ENCODE data around the gene CNTN1.
"Not testable (repeated sequence)": the region's sequence is repeated elsewhere in the genome, so short reads cannot be mapped to it uniquely, and the experiment has no call there.

CNTN1 gene

GRCh38 chr12:41067941-41068645, 375.9 kb downstream of the CNTN1 start:
- Histone ChIP-seq H3K9ac (ENCODE audit: low read depth in 1 of 2, low read length in 2 of 2) (no peak overlapping the region), H3K36me3 (ENCODE audit: control insufficient read depth in 2 of 2, insufficient read depth in 2 of 2, low read length in 2 of 2) (no peaks in the 10 kb centered on the region), H3K27ac (ENCODE audit: low read depth in 2 of 2, low read length in 2 of 2) (no peak overlapping the region), H3K4me1 (ENCODE audit: control insufficient read depth in 2 of 2, insufficient read depth in 2 of 2, low read length in 2 of 2) (no peaks in the 10 kb centered on the region), H3K9me3 (ENCODE audit: control insufficient read depth in 2 of 2, low read length in 2 of 2) (no peaks in the 10 kb centered on the region), H3K4me3 (ENCODE audit: low read length in 2 of 2) (no peak overlapping the region), H3K27me3 (ENCODE audit: control insufficient read depth in 2 of 2, insufficient read depth in 2 of 2, low read length in 2 of 2) (no peaks in the 10 kb centered on the region)

- Histone ChIP-seq H3K9me3 (ENCODE audit: control insufficient read depth in 2 of 2, low read length in 2 of 2) (no peaks in the 10 kb centered on the region), H3K36me3 (ENCODE audit: control insufficient read depth in 2 of 2, insufficient read depth in 2 of 2, low read length in 2 of 2) (no peaks in the 10 kb centered on the region), H3K4me3 (ENCODE audit: low read length in 2 of 2) (no peak overlapping the region), H3K27ac (ENCODE audit: low read depth in 2 of 2, low read length in 2 of 2) (no peak overlapping the region), H3K4me1 (ENCODE audit: control insufficient read depth in 2 of 2, insufficient read depth in 2 of 2, low read length in 2 of 2) (no peaks in the 10 kb centered on the region), H3K9ac (ENCODE audit: low read depth in 1 of 2, low read length in 2 of 2) (no peak overlapping the region), H3K27me3 (ENCODE audit: control insufficient read depth in 2 of 2, insufficient read depth in 2 of 2, low read length in 2 of 2) (no peaks in the 10 kb centered on the region)
These were observed 381.6 kb downstream of the CNTN1 start for GRCh38 chr12:41073633-41074472.

GRCh38 chr12:41074473-41074769, 382.2 kb downstream of the CNTN1 start:
- Histone ChIP-seq H3K4me3 (ENCODE audit: low read length in 2 of 2) (no peak overlapping the region), H3K36me3 (ENCODE audit: control insufficient read depth in 2 of 2, insufficient read depth in 2 of 2, low read length in 2 of 2) (no peaks in the 10 kb centered on the region), H3K9me3 (ENCODE audit: control insufficient read depth in 2 of 2, low read length in 2 of 2) (no peaks in the 10 kb centered on the region), H3K27me3 (ENCODE audit: control insufficient read depth in 2 of 2, insufficient read depth in 2 of 2, low read length in 2 of 2) (no peaks in the 10 kb centered on the region), H3K4me1 (ENCODE audit: control insufficient read depth in 2 of 2, insufficient read depth in 2 of 2, low read length in 2 of 2) (no peaks in the 10 kb centered on the region), H3K27ac (ENCODE audit: low read depth in 2 of 2, low read length in 2 of 2) (no peak overlapping the region), H3K9ac (ENCODE audit: low read depth in 1 of 2, low read length in 2 of 2) (no peak overlapping the region)

GRCh38 chr12:41076114-41076513, 383.9 kb downstream of the CNTN1 start:
- Histone ChIP-seq H3K9ac (ENCODE audit: low read depth in 1 of 2, low read length in 2 of 2) (no peak overlapping the region), H3K9me3 (ENCODE audit: control insufficient read depth in 2 of 2, low read length in 2 of 2) (no peaks in the 10 kb centered on the region), H3K4me3 (ENCODE audit: low read length in 2 of 2) (no peak overlapping the region), H3K27me3 (ENCODE audit: control insufficient read depth in 2 of 2, insufficient read depth in 2 of 2, low read length in 2 of 2) (no peaks in the 10 kb centered on the region), H3K36me3 (ENCODE audit: control insufficient read depth in 2 of 2, insufficient read depth in 2 of 2, low read length in 2 of 2) (no peaks in the 10 kb centered on the region), H3K4me1 (ENCODE audit: control insufficient read depth in 2 of 2, insufficient read depth in 2 of 2, low read length in 2 of 2) (no peaks in the 10 kb centered on the region), H3K27ac (ENCODE audit: low read depth in 2 of 2, low read length in 2 of 2) (no peak overlapping the region)

GRCh38 chr12:41081241-41081640, 389.0 kb downstream of the CNTN1 start:
- H3K9me3 ChIP-seq (ENCODE audit: control insufficient read depth in 2 of 2, low read length in 2 of 2); H3K4me3 ChIP-seq (ENCODE audit: low read length in 2 of 2); H3K9ac ChIP-seq (ENCODE audit: low read depth in 1 of 2, low read length in 2 of 2); H3K36me3 ChIP-seq (ENCODE audit: control insufficient read depth in 2 of 2, insufficient read depth in 2 of 2, low read length in 2 of 2); H3K4me1 ChIP-seq (ENCODE audit: control insufficient read depth in 2 of 2, insufficient read depth in 2 of 2, low read length in 2 of 2); H3K27me3 ChIP-seq (ENCODE audit: control insufficient read depth in 2 of 2, insufficient read depth in 2 of 2, low read length in 2 of 2); H3K27ac ChIP-seq (ENCODE audit: low read depth in 2 of 2, low read length in 2 of 2): not testable (repeated sequence)

GRCh38 chr12:41089438-41089837, 397.2 kb downstream of the CNTN1 start:
- no peak overlapping the region for H3K9ac ChIP-seq (ENCODE audit: low read depth in 1 of 2, low read length in 2 of 2)
- H3K4me3 ChIP-seq (ENCODE audit: low read length in 2 of 2), result no peak overlapping the region
- no peaks in the 10 kb centered on the region for H3K27me3 ChIP-seq (ENCODE audit: control insufficient read depth in 2 of 2, insufficient read depth in 2 of 2, low read length in 2 of 2)
- H3K36me3 ChIP-seq (ENCODE audit: control insufficient read depth in 2 of 2, insufficient read depth in 2 of 2, low read length in 2 of 2), result no peaks in the 10 kb centered on the region
- H3K4me1 ChIP-seq (ENCODE audit: control insufficient read depth in 2 of 2, insufficient read depth in 2 of 2, low read length in 2 of 2), result no peaks in the 10 kb centered on the region
- H3K9me3 ChIP-seq (ENCODE audit: control insufficient read depth in 2 of 2, low read length in 2 of 2), result no peaks in the 10 kb centered on the region
- no peak overlapping the region for H3K27ac ChIP-seq (ENCODE audit: low read depth in 2 of 2, low read length in 2 of 2)

- Histone ChIP-seq H3K36me3 (ENCODE audit: control insufficient read depth in 2 of 2, insufficient read depth in 2 of 2, low read length in 2 of 2) (no peaks in the 10 kb centered on the region), H3K9me3 (ENCODE audit: control insufficient read depth in 2 of 2, low read length in 2 of 2) (no peaks in the 10 kb centered on the region), H3K9ac (ENCODE audit: low read depth in 1 of 2, low read length in 2 of 2) (no peak overlapping the region), H3K4me3 (ENCODE audit: low read length in 2 of 2) (no peak overlapping the region), H3K27me3 (ENCODE audit: control insufficient read depth in 2 of 2, insufficient read depth in 2 of 2, low read length in 2 of 2) (no peaks in the 10 kb centered on the region), H3K4me1 (ENCODE audit: control insufficient read depth in 2 of 2, insufficient read depth in 2 of 2, low read length in 2 of 2) (no peaks in the 10 kb centered on the region), H3K27ac (ENCODE audit: low read depth in 2 of 2, low read length in 2 of 2) (no peak overlapping the region)
These were observed 399.9 kb downstream of the CNTN1 start for GRCh38 chr12:41092115-41092514.

GRCh38 chr12:41096797-41097196, 404.6 kb downstream of the CNTN1 start:
- Histone ChIP-seq H3K27ac (ENCODE audit: low read depth in 2 of 2, low read length in 2 of 2) (no peak overlapping the region), H3K36me3 (ENCODE audit: control insufficient read depth in 2 of 2, insufficient read depth in 2 of 2, low read length in 2 of 2) (no peaks in the 10 kb centered on the region), H3K9me3 (ENCODE audit: control insufficient read depth in 2 of 2, low read length in 2 of 2) (no peaks in the 10 kb centered on the region), H3K27me3 (ENCODE audit: control insufficient read depth in 2 of 2, insufficient read depth in 2 of 2, low read length in 2 of 2) (no peaks in the 10 kb centered on the region), H3K4me1 (ENCODE audit: control insufficient read depth in 2 of 2, insufficient read depth in 2 of 2, low read length in 2 of 2) (no peaks in the 10 kb centered on the region), H3K9ac (ENCODE audit: low read depth in 1 of 2, low read length in 2 of 2) (no peak overlapping the region), H3K4me3 (ENCODE audit: low read length in 2 of 2) (no peak overlapping the region)

- Histone ChIP-seq H3K27me3 (ENCODE audit: control insufficient read depth in 2 of 2, insufficient read depth in 2 of 2, low read length in 2 of 2) (no peaks in the 10 kb centered on the region), H3K4me3 (ENCODE audit: low read length in 2 of 2) (no peak overlapping the region), H3K27ac (ENCODE audit: low read depth in 2 of 2, low read length in 2 of 2) (no peak overlapping the region), H3K9me3 (ENCODE audit: control insufficient read depth in 2 of 2, low read length in 2 of 2) (no peaks in the 10 kb centered on the region), H3K4me1 (ENCODE audit: control insufficient read depth in 2 of 2, insufficient read depth in 2 of 2, low read length in 2 of 2) (no peaks in the 10 kb centered on the region), H3K36me3 (ENCODE audit: control insufficient read depth in 2 of 2, insufficient read depth in 2 of 2, low read length in 2 of 2) (no peaks in the 10 kb centered on the region), H3K9ac (ENCODE audit: low read depth in 1 of 2, low read length in 2 of 2) (no peak overlapping the region)
These were observed 408.3 kb downstream of the CNTN1 start for GRCh38 chr12:41100572-41100971.

- H3K9me3 ChIP-seq (ENCODE audit: control insufficient read depth in 2 of 2, low read length in 2 of 2), result no peaks in the 10 kb centered on the region
- no peaks in the 10 kb centered on the region for H3K27me3 ChIP-seq (ENCODE audit: control insufficient read depth in 2 of 2, insufficient read depth in 2 of 2, low read length in 2 of 2)
- no peaks in the 10 kb centered on the region for H3K4me1 ChIP-seq (ENCODE audit: control insufficient read depth in 2 of 2, insufficient read depth in 2 of 2, low read length in 2 of 2)
- no peaks in the 10 kb centered on the region for H3K36me3 ChIP-seq (ENCODE audit: control insufficient read depth in 2 of 2, insufficient read depth in 2 of 2, low read length in 2 of 2)
- H3K9ac ChIP-seq (ENCODE audit: low read depth in 1 of 2, low read length in 2 of 2), result no peak overlapping the region
- no peak overlapping the region for H3K4me3 ChIP-seq (ENCODE audit: low read length in 2 of 2)
- H3K27ac ChIP-seq (ENCODE audit: low read depth in 2 of 2, low read length in 2 of 2), result no peak overlapping the region
These were observed 409.6 kb downstream of the CNTN1 start for GRCh38 chr12:41101806-41102205.
